HCT116 (cell line): Measurements from ENCODE around the gene C10orf88. TPM values are rescaled to one million over a fixed set of nuclear protein-coding genes. Genes with fewer than 3 reads are reported as not detected.

ENCODE experiments used
- ATAC-seq: fragments of 200-7000 bp; cut with Tn5 transposase; 2 replicates; pipeline ENCODE4 v1.9.1; 2020; ENCODE audit warnings: mild to moderate bottlenecking, moderate library complexity
- BruUV-seq: library from RNA; stranded (reverse); fragments of 400-500 nt; replicated peaks from 2 replicates; lab custom pipeline; 2021; lab: Mats Ljungman, UMichigan
- CTCF ChIA-PET: fragments of 300-600 bp; sonication (Branson Sonifier 250); formaldehyde crosslinking; loops from one replicate; lab custom pipeline; 2021; ENCODE audit warnings: antibody characterized with exemption; lab: Charles Lee
- POLR2A ChIA-PET: fragments of 300-600, 350-600 bp; sonication (Branson Sonifier 250); formaldehyde crosslinking; loops from one replicate; lab custom pipeline; 2021; ENCODE audit warnings: antibody characterized with exemption; lab: Charles Lee
- RAD21 ChIA-PET, 2 experiments: fragments of 300-600 bp; sonication (Branson Sonifier 250); formaldehyde crosslinking; loops; one replicate each; lab custom pipeline; 2023; ENCODE audit warnings: low total read pairs in 2 of 2; ENCODE audit not compliant: uncharacterized antibody in 2 of 2, unreplicated experiment in 2 of 2, low non-redundant PET in 1 of 2; lab: Charles Lee
- DNase-seq: peaks from one replicate; pipeline ENCODE4 v3.0.0-alpha.2; 2010; ENCODE audit warnings: low read depth, low spot score
- H2AFZ ChIP-seq: fragments of 200-600 bp; shearing (Covaris generic), sonication (generic); 2 replicates; pipeline ENCODE4 v1.6.1; 2017; ENCODE audit warnings: low read depth, mixed run types, mixed read lengths, antibody characterized with exemption, low read length; ENCODE audit not compliant: poor library complexity, severe bottlenecking
- H3K27ac ChIP-seq: 2 replicates; pipeline ENCODE4 v1.5.1; 2012; ENCODE audit warnings: low read depth, low read length
- H3K27me3 ChIP-seq: fragments of 200-600 bp; sonication (generic); 2 replicates; pipeline ENCODE4 v1.6.1; 2016; ENCODE audit warnings: mixed run types, low read length, mixed read lengths; ENCODE audit not compliant: insufficient read depth
- H3K36me3 ChIP-seq, 2 experiments: fragments of 200-500 bp in 1 of 2; fragments of 200-600 bp in 1 of 2; sonication (Bioruptor generic) in 1 of 2; sonication (generic) in 1 of 2; 2 replicates each; pipeline versions ENCODE4 v1.5.1 to v1.6.1; 2014 to 2016; ENCODE audit warnings: low read length in 2 of 2, inconsistent platforms in 1 of 2, mixed read lengths in 1 of 2, mixed run types in 1 of 2; ENCODE audit not compliant: insufficient read depth in 2 of 2, control insufficient read depth in 1 of 2
- H3K4me1 ChIP-seq, 2 experiments: fragments of 200-600 bp in 1 of 2; sonication (generic) in 1 of 2; 2 replicates each; pipeline versions ENCODE4 v1.5.1 to v1.6.1; 2012 to 2017; ENCODE audit warnings: low read length in 2 of 2, inconsistent platforms in 1 of 2, mild to moderate bottlenecking in 1 of 2, mixed read lengths in 1 of 2, mixed run types in 1 of 2, moderate library complexity in 1 of 2; ENCODE audit not compliant: insufficient read depth in 2 of 2, control insufficient read depth in 1 of 2
- H3K4me2 ChIP-seq: fragments of 200-600 bp; sonication (generic); 2 replicates; pipeline ENCODE4 v1.6.1; 2017; ENCODE audit warnings: mixed run types, low read length, mixed read lengths
- H3K4me3 ChIP-seq, 2 experiments: fragments of 200-600 bp in 1 of 2; sonication (generic) in 1 of 2; replicated peaks in 1 of 2; 2 replicates each; pipeline ENCODE4 v1.5.1; 2011 to 2016; ENCODE audit warnings: low read length in 2 of 2, control low read depth in 1 of 2, low read depth in 1 of 2, mild to moderate bottlenecking in 1 of 2, mixed read lengths in 1 of 2, mixed run types in 1 of 2
- H3K79me2 ChIP-seq: fragments of 200-600 bp; sonication (generic); 2 replicates; pipeline ENCODE4 v1.6.1; 2017; ENCODE audit warnings: mild to moderate bottlenecking, mixed run types, low read length, moderate library complexity, mixed read lengths; ENCODE audit not compliant: insufficient read depth
- H3K9ac ChIP-seq: fragments of 200-600 bp; sonication (generic); 2 replicates; pipeline ENCODE4 v1.6.1; 2016; ENCODE audit warnings: low read length, mixed read lengths
- H3K9me2 ChIP-seq: fragments of 200-600 bp; sonication (generic), shearing (Covaris generic); 2 replicates; pipeline ENCODE4 v1.6.1; 2017; ENCODE audit warnings: mixed run types, mild to moderate bottlenecking, moderate library complexity; ENCODE audit not compliant: insufficient read depth
- H3K9me3 ChIP-seq, 2 experiments: fragments of 200-500 bp in 1 of 2; fragments of 200-600 bp in 1 of 2; sonication (Bioruptor generic) in 1 of 2; sonication (generic) in 1 of 2; 2 replicates each; pipeline ENCODE4 v1.6.1; 2014 to 2017; ENCODE audit warnings: low read length in 2 of 2, mixed read lengths in 2 of 2, inconsistent platforms in 1 of 2, low read depth in 1 of 2, mild to moderate bottlenecking in 1 of 2, mixed run types in 1 of 2, moderate library complexity in 1 of 2; ENCODE audit not compliant: control insufficient read depth in 1 of 2, insufficient read depth in 1 of 2
- H4K20me1 ChIP-seq: fragments of 200-600 bp; sonication (generic), shearing (Covaris generic); 2 replicates; pipeline ENCODE4 v1.6.1; 2017; ENCODE audit warnings: mixed run types, mild to moderate bottlenecking, moderate library complexity; ENCODE audit not compliant: insufficient read depth
- ATF3 ChIP-seq: IDR thresholded peaks from 2 replicates; pipeline ENCODE4 v1.6.1; 2012
- CEBPB ChIP-seq: IDR thresholded peaks from 2 replicates; pipeline ENCODE4 v1.6.1; 2012; ENCODE audit warnings: low read depth
- JUND ChIP-seq: IDR thresholded peaks from 2 replicates; pipeline ENCODE4 v1.6.1; 2012
- POLR2A ChIP-seq: IDR thresholded peaks from 2 replicates; pipeline ENCODE4 v1.7.0; 2011; ENCODE audit warnings: borderline replicate concordance; ENCODE audit not compliant: insufficient read depth, insufficient read length; ENCODE audit errors: extremely low read depth
- REST ChIP-seq: IDR thresholded peaks from 2 replicates; pipeline ENCODE4 v1.6.1; 2012; ENCODE audit warnings: low read depth
- YY1 ChIP-seq: IDR thresholded peaks from 2 replicates; pipeline ENCODE4 v1.6.1; 2011; ENCODE audit warnings: low read length, low read depth, moderate library complexity, mild to moderate bottlenecking; ENCODE audit not compliant: insufficient replicate concordance; ENCODE audit errors: extremely low read depth
- ZFX ChIP-seq: fragments of 450-650 bp; IDR thresholded peaks from 2 replicates; pipeline ENCODE4 v1.6.1; 2017
- ZNF274 ChIP-seq: fragments of 200-500 bp; sonication (Bioruptor generic); IDR thresholded peaks from 2 replicates; pipeline ENCODE4 v1.6.1; 2014; ENCODE audit warnings: mild to moderate bottlenecking, low read depth, low read length, inconsistent platforms
- intact Hi-C: fragments of 100-400 bp; cut with micrococcal nuclease; formaldehyde crosslinking; loops from 2 replicates; pipeline ENCODE4 v1.10.0; 2022
- total RNA-seq: library from RNA; stranded (reverse); gene quantifications from one replicate; pipeline ENCODE4 v1.2.1, GENCODE V29; 2021; ENCODE audit not compliant: unreplicated experiment

Gene C10orf88
- total RNA-seq, 1 experiment from 2014 or later = 16.2 TPM

GRCh38 chr10:122999347-122999746 lies 45.3 kb upstream of the C10orf88 start (continued):
- TF ChIP-seq YY1 (no peak), ZNF274 (no peak)

DNA sequence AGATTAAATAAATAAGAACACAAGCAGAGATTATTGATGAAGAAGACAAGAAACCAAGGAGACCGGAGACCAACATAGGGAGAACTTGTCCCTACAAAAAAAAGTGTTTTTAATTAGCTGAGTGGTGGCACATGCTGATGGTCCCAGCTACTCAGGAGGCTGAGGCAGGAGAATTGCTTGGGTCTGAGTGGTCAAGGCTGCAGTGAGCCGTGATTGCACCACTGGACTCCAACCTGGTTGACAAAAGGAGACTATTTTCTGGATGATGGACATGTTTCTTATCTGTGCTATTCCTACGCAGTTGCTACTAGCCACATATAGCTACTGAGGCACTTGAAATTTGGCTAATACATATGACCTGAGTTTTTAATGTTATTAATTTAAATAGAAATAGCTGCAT lies 44.9 kb upstream of the C10orf88 start:
- intact Hi-C loops = no loop called here
- Histone ChIP-seq H3K9me3 (no peaks in the 10 kb centered on the region), H3K36me3 (peaks cover 7 to 18% of the 10 kb centered on the region in 2 experiments; a peak in 2 of 4 replicates), H2AFZ (no peak overlapping the region), H3K4me3 (no peak overlapping the region), H4K20me1 (no peaks in the 10 kb centered on the region), H3K79me2 (peaks cover 53% of the 10 kb centered on the region), H3K4me1 (no peaks in the 10 kb centered on the region), H3K9ac (no peak overlapping the region), H3K27ac (no peak overlapping the region), H3K27me3 (no peaks in the 10 kb centered on the region), H3K9me2 (no peaks in the 10 kb centered on the region), H3K4me2 (no peak overlapping the region)
- ChIA-PET CTCF (interaction anchor here (2.7 kb wide), 1 partner anchor 19 kb away, joined by 9 read pairs; the partner anchor contains the start of gene PSTK), POLR2A (interaction anchor here (1.6 kb wide), 1 partner anchor 9 kb away, joined by 4 read pairs; the partner anchor contains the start of gene IKZF5), RAD21 (no interaction called here)
- no peak for TF ChIP-seq ATF3
- no peak for TF ChIP-seq POLR2A
- TF ChIP-seq JUND = no peak
- no peak for DNase-seq
- ATAC-seq = no peak
- no TSS peak for BruUV-seq

DNA sequence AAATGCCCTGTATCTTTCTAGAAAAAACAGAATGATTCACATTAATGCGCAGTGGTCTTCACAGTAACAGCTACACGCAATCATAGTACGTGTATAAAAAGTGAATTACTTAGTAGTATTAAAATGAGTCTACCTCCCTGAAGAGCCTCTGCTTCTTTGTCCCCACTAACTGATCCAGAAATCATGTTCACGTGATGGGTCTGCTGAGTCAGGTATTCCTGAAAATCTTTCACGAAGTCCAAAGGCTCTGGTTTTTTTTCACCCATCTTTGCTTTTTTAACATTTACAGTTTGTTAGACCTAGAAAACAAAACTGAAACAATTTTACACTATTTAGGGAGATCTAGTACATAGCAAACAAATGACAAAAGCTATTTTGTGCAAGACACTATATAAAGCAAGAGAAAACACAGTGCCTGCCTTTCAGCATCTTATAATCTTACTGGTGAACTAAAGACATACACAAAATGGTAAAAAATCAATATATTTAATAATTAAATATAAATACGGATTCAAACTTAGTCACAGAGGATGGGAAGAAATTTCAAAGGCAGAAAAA lies 44.4 kb upstream of the C10orf88 start:
- no peak for ATAC-seq
- DNase-seq = no peak
- H3K4me3 ChIP-seq = no peak overlapping the region
- peaks cover 7 to 21% of the 10 kb centered on the region in 2 experiments; a peak in 2 of 4 replicates for H3K36me3 ChIP-seq
- peaks cover 48% of the 10 kb centered on the region for H3K79me2 ChIP-seq
- no peak overlapping the region for H3K27ac ChIP-seq
- POLR2A ChIA-PET = interaction anchor here (0.7 to 1.6 kb wide), 2 partner anchors 10 kb away, joined by 3 to 4 read pairs; partner anchors contain the start of gene IKZF5
- no peak overlapping the region for H3K4me2 ChIP-seq
- no peaks in the 10 kb centered on the region for H4K20me1 ChIP-seq
- TF ChIP-seq CEBPB (no peak), REST (no peak), ZFX (no peak)
- TF ChIP-seq, all 23 proteins: peak for 0
- H3K9ac ChIP-seq = no peak overlapping the region
- no peaks in the 10 kb centered on the region for H3K9me3 ChIP-seq
- ChIA-PET RAD21 (no interaction called here), CTCF (interaction anchor here (1.3 to 2.7 kb wide), 2 partner anchors 18 to 23 kb away, joined by 4 to 9 read pairs; partner anchors contain the start of gene PSTK)
- no peaks in the 10 kb centered on the region for H3K27me3 ChIP-seq
- H3K4me1 ChIP-seq = no peaks in the 10 kb centered on the region
- no peak overlapping the region for H2AFZ ChIP-seq
- intact Hi-C loops = no loop called here
- no TSS peak for BruUV-seq
- no peaks in the 10 kb centered on the region for H3K9me2 ChIP-seq
